ENCODE results near the gene SEMA7A. TPM values are rescaled to one million over a fixed set of nuclear protein-coding genes. Genes with fewer than 3 reads are reported as not detected.

Gene SEMA7A
- total and polyA plus RNA-seq, 9 of the 15 experiments (the other 6 are each of a cell fraction or from before 2014, with no cell fraction given) = 0.04 to 8.2 (median 5.4) TPM; not detected in 1

DNA sequence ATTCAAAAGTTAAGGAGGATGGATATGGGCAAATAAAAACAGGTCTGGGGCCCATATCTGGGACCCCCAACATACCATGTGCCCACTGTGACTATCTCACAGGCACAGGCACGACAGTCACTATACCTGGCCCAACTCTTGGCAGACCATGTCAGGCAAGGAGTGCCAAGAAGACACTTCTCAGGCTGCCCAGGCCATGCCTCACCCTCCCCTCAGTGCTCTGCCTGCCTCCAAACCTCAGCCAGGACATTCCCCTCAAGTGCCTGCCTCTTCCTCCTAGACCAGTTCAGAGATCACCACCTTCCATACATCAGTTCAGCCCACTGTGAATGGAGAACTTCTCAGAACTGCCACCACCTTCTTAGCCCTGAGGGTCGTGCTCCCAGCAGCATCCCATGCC, 4.4 kb upstream of the SEMA7A start (continued):
- TF ChIP-seq, protein P1, sequence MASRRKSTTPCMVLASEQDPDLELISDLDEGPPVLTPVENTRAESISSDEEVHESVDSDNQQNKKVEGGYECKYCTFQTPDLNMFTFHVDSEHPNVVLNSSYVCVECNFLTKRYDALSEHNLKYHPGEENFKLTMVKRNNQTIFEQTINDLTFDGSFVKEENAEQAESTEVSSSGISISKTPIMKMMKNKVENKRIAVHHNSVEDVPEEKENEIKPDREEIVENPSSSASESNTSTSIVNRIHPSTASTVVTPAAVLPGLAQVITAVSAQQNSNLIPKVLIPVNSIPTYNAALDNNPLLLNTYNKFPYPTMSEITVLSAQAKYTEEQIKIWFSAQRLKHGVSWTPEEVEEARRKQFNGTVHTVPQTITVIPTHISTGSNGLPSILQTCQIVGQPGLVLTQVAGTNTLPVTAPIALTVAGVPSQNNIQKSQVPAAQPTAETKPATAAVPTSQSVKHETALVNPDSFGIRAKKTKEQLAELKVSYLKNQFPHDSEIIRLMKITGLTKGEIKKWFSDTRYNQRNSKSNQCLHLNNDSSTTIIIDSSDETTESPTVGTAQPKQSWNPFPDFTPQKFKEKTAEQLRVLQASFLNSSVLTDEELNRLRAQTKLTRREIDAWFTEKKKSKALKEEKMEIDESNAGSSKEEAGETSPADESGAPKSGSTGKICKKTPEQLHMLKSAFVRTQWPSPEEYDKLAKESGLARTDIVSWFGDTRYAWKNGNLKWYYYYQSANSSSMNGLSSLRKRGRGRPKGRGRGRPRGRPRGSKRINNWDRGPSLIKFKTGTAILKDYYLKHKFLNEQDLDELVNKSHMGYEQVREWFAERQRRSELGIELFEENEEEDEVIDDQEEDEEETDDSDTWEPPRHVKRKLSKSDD (conservative IDR thresholded peaks at IDR 0.05; ENCODE audit: low read length) = no peak
- TF ChIP-seq CEBPG (CRISPR knock-in tag; IDR thresholded peaks at IDR 0.05) (no peak), CEBPG (tag; conservative IDR thresholded peaks at IDR 0.05 in 1 of 2, IDR thresholded peaks at IDR 0.05 in 1 of 2) (no peak), RBM34 (IDR thresholded peaks at IDR 0.05; ENCODE audit: borderline replicate concordance, insufficient read depth, low read length) (no peak), DACH1 (IDR thresholded peaks at IDR 0.05; ENCODE audit: partially characterized antibody) (no peak), ESRRA (IDR thresholded peaks at IDR 0.05; ENCODE audit: borderline replicate concordance, low read depth) (no peak), ZNF583 (CRISPR knock-in tag; IDR thresholded peaks at IDR 0.05) (no peak)

Measured in K562 (cell line).